GOT3 (cell line): ENCODE data around the gene RPL38.

Experiments
- DNase-seq: peaks from one replicate; lab custom pipeline; 2025; ENCODE audit warnings: mixed read lengths; lab: John Stamatoyannopoulos, UW

RPL38 gene

GRCh38 chr17:74245871-74246270 is 42.4 kb downstream of the RPL38 start:
- no peak for DNase-seq

GRCh38 chr17:74249590-74250270 is 46.3 kb downstream of the RPL38 start:
- no peak for DNase-seq

GRCh38 chr17:74250324-74250995 is 47.0 kb downstream of the RPL38 start:
- DNase-seq: no peak

GRCh38 chr17:74251051-74251450 is 47.6 kb downstream of the RPL38 start:
- no peak for DNase-seq

- DNase-seq: no peak
Observed at GRCh38 chr17:74251569-74251968, 48.1 kb downstream of the RPL38 start.

GRCh38 chr17:74252211-74252610 is 48.7 kb downstream of the RPL38 start:
- no peak for DNase-seq

- DNase-seq: no peak
Observed at GRCh38 chr17:74253036-74253435, 49.6 kb downstream of the RPL38 start.

- DNase-seq: no peak
Observed at GRCh38 chr17:74257311-74257710, 53.8 kb downstream of the RPL38 start.

- DNase-seq: no peak
Observed at GRCh38 chr17:74259667-74260524, 56.4 kb downstream of the RPL38 start.
